D721Med (cell line): ENCODE measurements around the gene ASB6.

Experiments
- DNase-seq: peaks from one replicate; pipeline ENCODE4 v3.0.0; 2011; ENCODE audit warnings: low spot score; ENCODE audit not compliant: insufficient read length
- FAIRE-seq: peaks from 2 replicates; lab custom pipeline; 2011; peaks lifted over from hg19 to GRCh38; lab: Jason Lieb, UNC
- TF ChIP-seq, protein P1 (sequence below): IDR thresholded peaks from 2 replicates; pipeline ENCODE4 v1.5.1; 2012; ENCODE audit warnings: mild to moderate bottlenecking, control low read depth; ENCODE audit not compliant: insufficient read depth; ENCODE audit errors: missing control alignments

Gene ASB6

DNA sequence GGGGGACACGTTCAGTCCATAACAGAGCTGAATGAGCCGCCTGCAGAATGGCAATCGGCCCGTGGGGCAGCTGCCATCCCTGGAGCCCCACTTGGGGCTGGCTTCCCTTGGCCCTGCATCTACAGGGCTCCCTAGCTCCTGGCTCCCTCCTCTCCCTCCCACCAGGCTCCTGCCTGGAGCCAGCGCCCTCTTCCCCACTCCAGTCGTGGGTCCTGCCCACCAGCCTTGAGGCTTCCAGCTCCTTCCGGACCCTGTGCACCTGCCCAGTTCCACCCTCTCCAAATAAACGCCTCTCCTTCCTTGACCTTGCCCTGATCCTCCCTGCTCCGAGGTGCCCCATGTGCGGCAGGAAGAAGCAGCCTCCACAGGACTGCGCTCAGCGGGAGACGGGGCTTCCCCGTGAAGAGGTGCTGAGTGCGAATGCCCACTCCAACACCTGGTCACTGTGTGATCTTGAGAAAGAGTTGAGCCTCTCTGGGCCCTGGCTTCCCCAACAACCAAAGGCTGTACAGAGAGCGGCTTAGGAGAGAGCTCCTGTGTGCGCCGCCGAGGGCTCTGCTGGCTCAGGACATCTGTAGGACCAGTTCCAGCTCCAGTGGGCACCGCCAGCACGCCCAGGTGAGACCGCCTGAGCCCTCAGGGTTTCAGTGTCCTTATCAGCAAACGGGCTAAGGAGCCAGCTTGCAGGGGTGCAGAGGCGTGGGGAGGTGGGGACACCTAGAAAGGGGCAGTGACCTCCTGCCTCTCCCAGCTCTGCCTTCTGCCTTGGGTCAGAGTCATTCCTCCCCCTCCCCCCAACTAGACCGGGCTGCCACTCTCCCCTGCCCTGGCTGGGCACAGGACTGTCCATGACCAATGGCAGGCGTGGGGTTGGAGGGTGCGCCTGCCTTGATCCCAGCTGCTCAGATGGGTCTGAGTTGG, 33.1 kb downstream of the ASB6 start:
- TF ChIP-seq, protein P1, sequence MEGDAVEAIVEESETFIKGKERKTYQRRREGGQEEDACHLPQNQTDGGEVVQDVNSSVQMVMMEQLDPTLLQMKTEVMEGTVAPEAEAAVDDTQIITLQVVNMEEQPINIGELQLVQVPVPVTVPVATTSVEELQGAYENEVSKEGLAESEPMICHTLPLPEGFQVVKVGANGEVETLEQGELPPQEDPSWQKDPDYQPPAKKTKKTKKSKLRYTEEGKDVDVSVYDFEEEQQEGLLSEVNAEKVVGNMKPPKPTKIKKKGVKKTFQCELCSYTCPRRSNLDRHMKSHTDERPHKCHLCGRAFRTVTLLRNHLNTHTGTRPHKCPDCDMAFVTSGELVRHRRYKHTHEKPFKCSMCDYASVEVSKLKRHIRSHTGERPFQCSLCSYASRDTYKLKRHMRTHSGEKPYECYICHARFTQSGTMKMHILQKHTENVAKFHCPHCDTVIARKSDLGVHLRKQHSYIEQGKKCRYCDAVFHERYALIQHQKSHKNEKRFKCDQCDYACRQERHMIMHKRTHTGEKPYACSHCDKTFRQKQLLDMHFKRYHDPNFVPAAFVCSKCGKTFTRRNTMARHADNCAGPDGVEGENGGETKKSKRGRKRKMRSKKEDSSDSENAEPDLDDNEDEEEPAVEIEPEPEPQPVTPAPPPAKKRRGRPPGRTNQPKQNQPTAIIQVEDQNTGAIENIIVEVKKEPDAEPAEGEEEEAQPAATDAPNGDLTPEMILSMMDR: no peak
- FAIRE-seq: no peak
- no peak for DNase-seq

DNA sequence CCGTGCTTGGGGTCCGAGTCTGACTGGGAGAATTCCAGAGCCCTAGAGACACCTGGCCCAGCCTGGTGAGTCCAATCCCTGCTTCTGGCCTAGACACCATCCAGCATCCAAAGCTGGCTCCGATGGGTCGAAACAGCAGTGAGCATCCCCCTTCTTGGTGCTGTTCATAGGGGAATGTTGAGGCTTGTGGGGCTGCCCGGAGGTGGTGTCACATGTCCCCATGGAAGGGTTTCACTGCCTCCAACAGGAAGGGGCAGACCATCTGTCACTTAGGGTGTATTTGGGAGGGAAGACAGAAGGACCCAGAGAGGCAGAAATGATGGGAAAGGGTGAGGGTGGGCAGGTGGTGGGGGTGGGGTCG, 34.9 kb downstream of the ASB6 start:
- DNase-seq: no peak
- FAIRE-seq: no peak
- TF ChIP-seq, protein P1: no peak

DNA sequence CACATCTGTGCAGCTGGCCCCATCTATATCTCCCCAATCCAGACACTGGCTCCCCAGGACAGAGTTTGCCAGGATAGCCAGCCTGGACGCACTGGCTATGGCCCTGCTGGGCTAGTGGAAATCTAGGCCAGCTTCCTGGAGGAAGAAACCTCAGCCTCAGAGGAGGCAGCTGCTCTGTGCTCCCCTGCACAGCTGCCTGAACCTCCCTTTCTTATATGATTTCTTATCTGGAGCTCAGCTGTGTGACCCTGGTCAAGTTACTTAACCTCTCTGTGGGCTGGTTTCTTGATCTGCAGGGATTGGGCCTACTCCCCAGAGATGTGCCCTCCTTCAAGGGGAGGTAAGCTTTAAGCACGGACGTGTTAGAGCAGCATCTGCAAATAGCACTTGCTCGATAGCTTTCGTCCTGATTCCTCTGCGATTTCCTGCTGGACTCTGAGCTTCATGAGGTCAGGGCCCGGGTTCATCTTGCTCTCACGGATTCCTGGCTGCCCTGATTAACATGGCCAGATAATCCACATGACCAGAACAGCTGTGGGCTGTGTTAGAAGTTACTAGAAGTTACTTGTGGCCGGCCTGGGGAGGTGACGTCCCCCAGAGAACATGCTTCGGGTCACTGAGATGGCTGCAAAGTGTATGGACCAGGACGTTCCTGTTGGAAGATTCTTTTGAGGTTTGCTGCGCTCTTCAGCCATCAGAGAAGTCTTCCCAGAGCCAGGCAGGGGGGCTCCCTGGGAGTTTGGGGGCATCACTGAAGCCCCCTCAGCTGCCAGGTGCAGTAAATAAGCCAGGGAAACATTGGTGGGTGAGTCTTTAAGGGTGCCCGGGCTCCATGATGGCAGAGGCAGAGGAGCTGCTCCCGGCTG, 35.6 kb downstream of the ASB6 start:
- DNase-seq: no peak
- TF ChIP-seq, protein P1: no peak
- FAIRE-seq: no peak

DNA sequence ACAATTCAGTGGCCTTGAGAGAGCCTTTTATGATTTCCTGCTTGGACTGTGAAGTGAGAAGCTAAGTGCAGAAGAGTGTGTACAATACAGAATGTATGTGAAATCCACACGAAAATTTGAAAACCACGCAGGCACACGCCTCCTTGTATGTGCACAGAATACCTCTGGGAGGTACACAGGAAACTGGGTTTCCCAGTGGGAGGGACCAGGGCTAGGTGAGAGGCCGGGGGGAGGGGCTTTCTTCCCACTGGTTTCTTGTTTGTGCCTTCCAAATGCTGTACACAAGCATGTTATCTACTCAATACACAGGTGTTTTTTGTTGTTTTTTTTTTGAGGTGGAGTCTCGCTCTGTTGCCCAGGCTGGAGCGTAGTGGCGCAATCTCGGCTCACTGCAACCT, 37.2 kb downstream of the ASB6 start:
- DNase-seq: no peak
- FAIRE-seq: no peak
- TF ChIP-seq, protein P1: no peak

DNA sequence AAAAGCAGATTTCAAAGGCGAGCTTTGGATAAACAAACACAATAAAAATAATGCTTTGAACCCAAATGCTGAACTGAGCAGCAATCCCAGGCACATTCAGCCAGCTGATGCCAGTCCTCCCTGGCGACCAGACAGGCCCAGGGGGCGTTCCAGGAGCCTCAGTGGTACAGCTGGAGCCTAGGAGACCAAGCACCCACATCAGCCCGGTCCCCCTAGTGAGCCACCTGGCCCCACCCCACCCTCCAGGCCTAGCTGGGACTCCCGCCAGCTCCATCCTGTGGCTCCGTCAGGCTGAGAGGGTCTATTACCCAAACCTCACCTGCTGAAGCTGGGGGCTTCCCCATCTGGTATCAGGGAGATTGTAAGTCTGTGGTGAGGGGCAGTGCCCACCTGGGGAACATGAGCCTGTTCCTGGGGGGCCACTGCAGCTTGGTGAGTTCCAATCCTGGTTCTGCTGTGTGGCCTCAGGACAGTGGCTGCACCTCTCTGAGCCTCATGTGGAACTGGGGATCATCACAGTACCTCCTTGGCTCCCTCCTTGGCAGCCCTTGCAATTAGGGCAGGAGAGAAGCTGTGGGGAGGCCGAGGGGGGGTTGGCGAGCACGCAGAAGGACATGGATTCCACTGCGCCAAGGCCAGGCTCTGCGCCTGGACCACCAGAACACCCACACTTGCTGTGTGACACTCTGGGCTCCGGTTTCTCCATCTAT, 37.7 kb downstream of the ASB6 start:
- DNase-seq: no peak
- TF ChIP-seq, protein P1: no peak
- FAIRE-seq: no peak

DNA sequence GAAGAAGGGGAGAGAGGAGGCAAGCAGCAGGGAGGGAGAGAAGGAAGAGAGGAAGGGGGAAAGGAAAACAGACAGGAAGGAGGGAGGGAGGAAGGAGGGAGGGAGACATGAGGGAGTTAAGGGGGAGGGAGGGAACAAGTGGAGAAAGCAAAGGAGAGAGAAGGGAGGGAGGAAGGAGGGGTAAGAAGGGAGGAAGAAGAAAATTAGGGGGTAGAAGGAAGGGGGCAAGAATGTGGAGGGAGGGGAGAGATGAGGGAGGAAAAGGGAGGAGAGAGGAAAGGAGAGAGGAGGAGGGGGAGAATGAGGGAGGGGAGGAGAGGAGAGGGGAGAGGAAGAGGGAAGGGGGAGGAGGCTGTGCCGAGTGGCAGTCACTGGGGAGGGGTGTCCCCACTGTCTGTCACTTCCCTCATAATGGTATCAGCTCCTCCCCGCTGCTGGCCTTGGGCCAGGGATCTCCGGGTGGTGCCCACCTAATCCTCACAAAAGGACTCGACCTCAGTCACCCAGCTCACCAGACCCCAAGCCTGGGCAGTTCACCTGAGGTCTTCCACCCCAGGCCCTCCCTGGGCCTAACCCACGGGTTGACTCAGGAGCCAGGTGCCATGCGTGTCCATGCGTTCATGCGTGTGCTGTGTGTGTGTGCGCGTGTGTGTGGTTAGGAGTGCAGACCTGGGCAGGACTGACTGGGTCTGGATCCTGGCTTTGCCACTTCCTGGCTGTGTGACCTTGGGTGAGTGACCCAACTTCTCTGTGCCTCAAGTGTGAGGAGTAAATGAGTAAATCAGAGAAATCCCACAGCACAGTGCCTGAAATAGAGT, 39.1 kb downstream of the ASB6 start:
- TF ChIP-seq, protein P1: no peak
- DNase-seq (no peak), FAIRE-seq (no peak)
